Measurements from ENCODE around the gene KIF1A.
A peak's percentile ranks its signal among the peaks of the same experiment; 100 is the strongest.

The KIF1A gene

GRCh38 chr2:240834377-240834975 lies 14.5 kb upstream of the KIF1A start:
- no peak overlapping the region for H3K27ac ChIP-seq
- CTCF ChIA-PET: interaction anchor here (0.6 to 1.1 kb wide), 2 partner anchors 16 to 1256 kb away, joined by 3 to 9 read pairs; no protein-coding TSS in a partner anchor
- POLR2A ChIA-PET (ENCODE audit: low non-redundant PET): no interaction called here
- TF ChIP-seq CTCF (conservative IDR thresholded peaks at IDR 0.05; ENCODE audit: low read depth): no peak
- DNase-seq (ENCODE audit: low spot score): no peak

- ChIA-PET POLR2A (ENCODE audit: low non-redundant PET) (no interaction called here), CTCF (interaction anchor here (0.5 to 1.1 kb wide), 3 partner anchors 17 to 1742 kb away, joined by 3 read pairs; no protein-coding TSS in a partner anchor)
- DNase-seq (ENCODE audit: low spot score): no peak
- H3K27ac ChIP-seq: no peak overlapping the region
- no peak for TF ChIP-seq CTCF (conservative IDR thresholded peaks at IDR 0.05; ENCODE audit: low read depth)
These were observed 13.8 kb upstream of the KIF1A start for GRCh38 chr2:240833724-240834285.

- DNase-seq (ENCODE audit: low spot score): no peak
- ChIA-PET POLR2A (ENCODE audit: low non-redundant PET) (no interaction called here), CTCF (interaction anchor here (0.5 kb wide), 1 partner anchor 1741 kb away, joined by 3 read pairs; no protein-coding TSS in a partner anchor)
- no peak overlapping the region for H3K27ac ChIP-seq
- TF ChIP-seq CTCF (conservative IDR thresholded peaks at IDR 0.05; ENCODE audit: low read depth): no peak
These were observed 13.0 kb upstream of the KIF1A start for GRCh38 chr2:240832921-240833494.

- ChIA-PET POLR2A (ENCODE audit: low non-redundant PET) (no interaction called here), CTCF (no interaction called here)
- no peak for TF ChIP-seq CTCF (conservative IDR thresholded peaks at IDR 0.05; ENCODE audit: low read depth)
- H3K27ac ChIP-seq: no peak overlapping the region
- DNase-seq (ENCODE audit: low spot score): peak; percentile 89
These were observed 12.2 kb upstream of the KIF1A start for GRCh38 chr2:240832205-240832727.

GRCh38 chr2:240831594-240832204 lies 11.7 kb upstream of the KIF1A start:
- no peak overlapping the region for H3K27ac ChIP-seq
- ChIA-PET CTCF (no interaction called here), POLR2A (ENCODE audit: low non-redundant PET) (no interaction called here)
- no peak for TF ChIP-seq CTCF (conservative IDR thresholded peaks at IDR 0.05; ENCODE audit: low read depth)
- DNase-seq (ENCODE audit: low spot score): no peak

- ChIA-PET POLR2A (ENCODE audit: low non-redundant PET) (no interaction called here), CTCF (no interaction called here)
- no peak overlapping the region for H3K27ac ChIP-seq
- no peak for TF ChIP-seq CTCF (conservative IDR thresholded peaks at IDR 0.05; ENCODE audit: low read depth)
- no peak for DNase-seq (ENCODE audit: low spot score)
These were observed 5.5 kb upstream of the KIF1A start for GRCh38 chr2:240825476-240825875.
